GM10847 (cell line): ENCODE data around the gene EFHC2.

ENCODE experiments used
- POLR2A ChIP-seq: IDR thresholded peaks from 2 replicates; pipeline ENCODE4 v1.6.1; 2011; ENCODE audit not compliant: insufficient read length; ENCODE audit errors: extremely low read depth

EFHC2 gene

GRCh38 chrX:44314259-44314734 is 29.2 kb downstream of the EFHC2 start:
- no peak for TF ChIP-seq POLR2A

- no peak for TF ChIP-seq POLR2A
These were observed 31.1 kb downstream of the EFHC2 start for GRCh38 chrX:44312421-44312820.

- no peak for TF ChIP-seq POLR2A
These were observed 33.2 kb downstream of the EFHC2 start for GRCh38 chrX:44310227-44310626.

GRCh38 chrX:44308869-44309268 is 34.6 kb downstream of the EFHC2 start:
- TF ChIP-seq POLR2A, result no peak

- no peak for TF ChIP-seq POLR2A
These were observed 37.1 kb downstream of the EFHC2 start for GRCh38 chrX:44306356-44306755.

GRCh38 chrX:44305921-44306320 is 37.6 kb downstream of the EFHC2 start:
- no peak for TF ChIP-seq POLR2A

- TF ChIP-seq POLR2A, result no peak
These were observed 40.4 kb downstream of the EFHC2 start for GRCh38 chrX:44303119-44303518.

- no peak for TF ChIP-seq POLR2A
These were observed 44.3 kb downstream of the EFHC2 start for GRCh38 chrX:44299177-44299576.

GRCh38 chrX:44291468-44292092 is 51.9 kb downstream of the EFHC2 start:
- TF ChIP-seq POLR2A, result no peak

GRCh38 chrX:44290718-44291117 is 52.8 kb downstream of the EFHC2 start:
- TF ChIP-seq POLR2A, result no peak

GRCh38 chrX:44282753-44283152 is 60.7 kb downstream of the EFHC2 start:
- no peak for TF ChIP-seq POLR2A

GRCh38 chrX:44280116-44280515 is 63.4 kb downstream of the EFHC2 start:
- TF ChIP-seq POLR2A, result no peak

- no peak for TF ChIP-seq POLR2A
These were observed 69.4 kb downstream of the EFHC2 start for GRCh38 chrX:44274096-44274495.

- no peak for TF ChIP-seq POLR2A
These were observed 75.6 kb downstream of the EFHC2 start for GRCh38 chrX:44267861-44268260.

- TF ChIP-seq POLR2A, result no peak
These were observed 76.4 kb downstream of the EFHC2 start for GRCh38 chrX:44267116-44267515.

GRCh38 chrX:44265559-44265958 is 77.9 kb downstream of the EFHC2 start:
- no peak for TF ChIP-seq POLR2A

GRCh38 chrX:44264936-44265335 is 78.5 kb downstream of the EFHC2 start:
- TF ChIP-seq POLR2A, result no peak
